ENCODE measurements around the gene MYH9.
"Not testable (repeated sequence)": the region's sequence is repeated elsewhere in the genome, so short reads cannot be mapped to it uniquely, and the experiment has no call there.

Gene MYH9

DNA sequence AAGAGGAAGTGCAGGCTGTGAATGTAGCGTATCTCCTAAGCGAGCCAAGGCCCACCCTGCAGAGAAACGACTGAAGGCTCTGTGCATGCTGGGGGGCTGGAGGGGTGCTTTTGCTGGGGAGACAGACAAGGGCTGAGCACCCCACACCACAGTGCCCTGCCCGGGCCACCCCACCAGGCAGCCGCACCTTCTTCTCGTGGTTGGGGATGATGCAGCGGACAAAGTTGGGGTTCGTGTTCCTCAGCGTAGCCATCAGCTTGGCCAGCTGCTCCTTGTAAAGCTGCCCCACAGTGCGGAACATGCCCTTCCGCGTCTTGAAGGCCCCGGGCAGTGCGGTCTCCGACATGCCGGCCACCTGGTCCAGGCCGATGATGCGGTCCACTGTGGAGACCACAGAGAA, 81.5 kb downstream of the MYH9 start:
- no peak for DNase-seq

DNA sequence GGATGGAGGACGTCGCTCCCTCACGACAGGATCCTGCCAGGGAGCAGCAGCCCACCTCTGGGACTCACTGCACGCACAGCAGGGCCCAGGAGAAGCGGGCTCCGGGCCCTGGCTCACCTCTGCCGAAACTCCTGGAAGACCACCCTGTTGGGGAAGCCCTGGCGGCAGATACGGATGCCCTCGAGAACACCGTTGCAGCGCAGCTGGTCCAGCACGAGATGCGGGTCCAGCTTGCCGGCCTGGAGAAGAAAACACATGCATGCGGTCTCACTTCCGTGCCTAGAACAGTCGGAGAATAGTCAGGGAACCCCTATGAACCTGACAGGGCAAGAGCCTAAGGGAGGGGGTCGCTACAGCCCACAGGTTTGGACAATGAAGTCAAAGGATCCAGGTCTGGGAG, 82.0 kb downstream of the MYH9 start:
- DNase-seq, result no peak

DNA sequence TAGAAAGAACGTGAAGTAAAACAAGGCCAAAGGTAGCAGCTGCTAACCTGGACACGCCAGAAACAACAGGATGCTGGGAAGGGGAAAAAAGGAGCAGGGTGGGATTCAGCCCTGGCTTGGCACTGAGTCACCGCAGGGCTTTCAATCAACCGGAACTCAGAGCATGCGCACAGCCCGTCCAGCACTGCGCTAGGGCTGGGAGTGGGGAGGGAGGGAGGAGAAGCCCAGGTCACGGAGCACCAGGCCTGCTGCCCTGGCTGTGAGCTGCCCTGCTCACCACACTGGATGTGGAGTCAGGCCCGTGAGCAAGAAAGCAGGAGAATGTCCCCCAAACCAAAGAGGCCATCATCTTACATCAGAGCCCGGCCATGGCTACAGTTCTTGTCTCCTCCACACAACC, 83.3 kb downstream of the MYH9 start:
- no peak for DNase-seq

DNA sequence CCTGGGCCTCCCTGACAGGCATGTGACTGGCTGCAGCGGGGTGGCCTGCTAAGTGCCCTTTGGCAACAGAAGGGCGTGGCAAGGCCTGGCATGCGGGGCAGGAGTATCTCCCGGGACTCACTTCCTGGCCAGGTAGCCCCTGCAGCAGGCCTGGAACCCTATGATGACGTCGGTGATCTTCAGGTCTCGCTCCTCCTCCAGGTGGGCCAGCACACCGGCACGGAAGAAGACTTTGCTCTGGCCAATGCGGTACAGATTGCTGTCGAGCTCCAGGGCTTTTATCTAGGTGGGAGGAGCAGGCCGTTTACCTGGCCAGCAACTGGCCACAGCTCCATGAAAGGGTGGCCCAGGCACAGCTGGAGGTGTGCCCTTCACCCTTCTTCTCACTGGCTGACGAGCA, 83.9 kb downstream of the MYH9 start:
- DNase-seq, result no peak

DNA sequence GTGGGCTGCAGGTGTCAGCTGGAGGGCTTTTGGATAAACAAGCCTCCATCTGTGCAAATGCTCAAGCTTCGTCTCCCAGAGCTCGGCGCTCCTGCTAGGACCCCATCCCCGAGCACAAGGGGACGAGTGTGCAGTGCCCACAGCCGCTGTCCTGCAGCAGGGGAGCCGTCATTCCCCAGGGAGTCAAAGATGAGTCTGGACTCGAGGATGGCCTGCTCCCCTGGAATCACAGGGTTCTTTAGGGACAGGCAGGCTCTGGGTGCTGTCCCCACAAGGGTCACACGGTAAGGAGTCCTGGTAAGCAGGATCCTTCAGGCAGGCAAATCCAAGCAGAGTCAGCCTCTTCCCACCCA, 84.7 kb downstream of the MYH9 start:
- no peak for DNase-seq

DNA sequence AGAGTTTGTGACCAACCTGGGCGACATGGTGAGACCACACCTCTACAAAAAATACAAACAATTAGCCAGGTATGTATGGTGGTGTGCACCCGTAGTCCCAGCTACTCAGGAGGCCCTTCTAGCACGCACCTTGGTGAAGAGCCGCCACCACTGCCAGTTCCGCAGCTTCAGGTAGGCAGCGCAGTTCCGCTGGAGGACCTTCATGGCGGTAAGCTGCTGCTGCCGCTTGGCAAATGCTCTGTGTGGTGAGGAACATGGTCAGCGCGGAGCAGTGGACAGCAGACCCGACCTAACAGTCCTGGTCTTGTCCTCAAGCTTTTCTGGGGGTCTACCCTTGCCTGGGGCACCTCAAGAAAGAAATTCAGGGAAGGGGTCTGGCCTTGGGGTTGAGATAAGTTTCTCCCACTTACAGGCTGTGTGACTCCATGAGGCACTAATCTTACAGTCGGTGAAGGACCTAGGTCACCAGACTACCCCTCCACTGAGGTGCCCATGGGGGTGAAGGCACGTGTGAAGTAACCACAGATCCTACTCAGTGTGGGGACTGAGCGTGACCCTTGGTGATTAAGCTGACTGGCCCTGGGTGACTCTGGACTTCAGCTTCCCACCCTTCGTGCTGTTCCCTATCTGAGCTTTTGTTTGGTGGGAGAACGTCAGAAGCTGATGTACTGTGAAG, 85.2 kb downstream of the MYH9 start:
- DNase-seq, result no peak

DNA sequence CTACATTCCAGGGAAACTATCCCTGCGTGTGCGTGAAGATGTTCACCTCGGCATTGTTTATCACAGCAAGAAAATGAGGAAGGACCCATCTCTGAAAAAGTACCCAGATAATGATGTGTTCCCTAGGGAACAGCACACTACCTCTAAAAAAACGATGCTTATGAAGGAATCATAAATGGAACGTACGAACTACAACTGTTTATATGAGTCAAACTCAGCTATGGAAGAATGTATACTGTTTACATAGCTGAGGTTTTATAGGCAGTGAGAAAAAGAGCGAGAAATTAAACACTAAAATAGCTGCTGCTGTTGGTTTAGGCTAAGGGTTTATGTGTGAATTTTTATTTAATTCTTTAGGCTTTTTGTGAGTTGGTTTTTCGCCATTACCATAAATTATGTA, 85.9 kb downstream of the MYH9 start:
- DNase-seq, result no peak

DNA sequence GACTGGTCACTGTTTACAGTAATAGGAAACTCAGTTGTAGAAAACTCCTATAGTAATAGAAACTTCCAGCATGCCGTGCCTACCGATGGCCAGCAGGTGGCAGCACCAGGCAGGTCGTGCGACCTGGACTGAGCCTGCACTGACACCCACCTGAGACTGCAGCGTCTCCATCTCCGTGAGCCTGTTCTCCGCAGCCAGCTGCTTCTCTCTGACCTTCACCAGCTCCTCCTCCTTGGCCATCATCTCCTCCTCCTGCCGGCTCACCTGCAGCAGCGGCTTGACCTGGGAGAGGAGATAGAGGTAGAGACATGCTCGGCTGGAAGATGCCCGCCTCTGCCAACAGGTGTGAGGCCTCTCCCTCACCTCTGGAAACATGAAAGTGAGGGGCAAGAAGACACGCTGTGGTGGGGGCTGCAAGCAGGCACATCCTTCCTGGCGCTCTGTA, 86.4 kb downstream of the MYH9 start:
- DNase-seq, result peak; percentile 84

DNA sequence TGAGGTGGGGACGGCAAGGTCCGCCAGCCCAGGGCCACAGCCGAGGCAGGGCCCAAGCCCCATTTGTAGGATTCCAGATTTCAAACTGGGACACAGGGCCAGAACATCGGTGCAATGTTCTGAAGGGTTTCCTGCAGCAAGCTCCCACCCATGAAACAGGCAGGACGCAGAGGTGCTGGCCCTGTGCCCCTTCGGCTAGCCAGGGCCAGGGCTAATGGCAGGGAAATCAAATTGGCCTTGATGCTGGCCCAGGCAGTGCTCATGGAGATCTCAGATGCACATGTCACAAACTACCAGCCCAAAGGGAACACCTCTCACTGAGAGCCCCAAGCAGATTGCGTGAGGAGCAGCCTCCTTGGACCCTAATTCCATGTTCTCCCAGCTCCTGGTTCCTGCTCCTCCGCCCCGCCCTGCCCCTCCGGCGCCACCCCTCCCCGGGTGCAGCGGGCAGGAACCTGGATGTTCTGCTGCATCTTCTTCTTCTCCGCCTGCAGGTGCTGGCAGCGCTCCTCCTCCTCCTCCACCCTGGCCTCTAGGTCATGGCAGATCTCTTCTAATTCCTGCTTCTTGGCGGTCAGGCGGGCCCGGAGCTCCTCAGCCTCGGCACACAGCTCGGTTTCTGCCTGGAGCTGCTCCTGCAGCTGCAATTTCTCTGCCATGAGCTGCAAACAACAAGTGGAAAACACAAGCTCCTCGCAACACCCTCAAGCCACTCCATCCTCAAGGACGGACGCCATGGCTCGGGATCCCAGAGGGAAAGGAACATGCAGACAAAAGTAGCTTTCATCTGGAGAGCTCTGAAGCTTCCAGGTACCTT, 87.2 kb downstream of the MYH9 start:
- DNase-seq, result no peak

DNA sequence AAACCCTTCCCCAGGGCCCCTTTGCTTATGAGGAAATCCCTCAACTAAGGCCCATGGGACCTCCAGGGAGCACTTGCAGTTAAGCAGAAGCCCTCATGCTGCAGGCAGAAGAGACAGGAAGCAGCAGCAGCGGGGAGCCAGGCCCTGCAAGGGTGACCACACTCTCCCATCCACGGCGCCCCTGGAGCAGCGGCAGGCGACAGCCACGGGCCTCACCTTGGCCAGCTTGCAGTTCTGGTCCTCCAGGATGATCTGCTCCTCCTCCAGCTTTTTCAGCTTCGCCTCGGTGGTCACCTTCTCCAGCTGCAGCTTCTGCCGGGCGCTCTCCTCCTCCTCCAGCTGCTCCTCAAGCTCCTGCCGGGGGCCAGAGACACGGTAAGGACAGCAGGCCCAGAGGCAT, 87.9 kb downstream of the MYH9 start:
- DNase-seq, result no peak

DNA sequence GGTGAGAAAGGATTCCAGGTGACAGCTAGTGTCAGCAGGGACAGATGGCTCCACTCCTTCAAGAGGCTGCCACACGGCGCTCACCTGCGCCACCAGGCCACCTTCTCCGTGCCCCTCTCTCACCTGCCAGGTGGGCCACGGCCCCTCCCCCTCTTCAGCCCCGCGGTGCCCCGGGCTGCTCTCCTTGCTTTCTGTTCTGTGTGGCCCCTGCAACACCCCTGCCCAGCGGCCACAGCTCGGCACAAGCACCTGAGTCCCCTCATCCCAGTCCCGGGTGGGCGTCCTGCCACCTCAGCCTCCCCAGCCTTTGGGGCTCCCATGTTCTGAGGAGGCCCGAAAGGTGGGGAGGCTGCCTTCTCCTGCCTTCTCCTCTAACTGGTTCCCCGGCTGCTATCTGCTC, 88.5 kb downstream of the MYH9 start:
- no peak for DNase-seq

DNA sequence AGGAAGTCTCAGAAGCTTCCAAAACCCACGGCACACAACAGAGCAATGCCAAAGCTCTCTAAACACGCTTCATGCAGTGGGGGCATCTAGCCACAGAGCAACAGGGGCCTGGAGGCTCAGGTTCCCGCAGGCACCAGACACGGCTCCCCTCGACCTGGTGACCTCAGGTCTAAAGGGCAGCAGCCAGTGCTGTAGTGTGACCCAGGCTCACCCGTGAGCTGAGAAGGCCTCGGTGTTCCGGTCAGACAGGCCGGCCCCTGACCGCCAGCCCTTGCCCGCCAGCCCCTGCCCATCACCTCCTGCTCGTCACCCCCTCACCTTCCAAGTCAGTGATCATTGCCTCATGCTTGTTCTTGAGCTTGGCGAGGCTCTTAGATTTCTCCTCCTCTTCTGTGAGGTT, 89.2 kb downstream of the MYH9 start:
- DNase-seq, result no peak

DNA sequence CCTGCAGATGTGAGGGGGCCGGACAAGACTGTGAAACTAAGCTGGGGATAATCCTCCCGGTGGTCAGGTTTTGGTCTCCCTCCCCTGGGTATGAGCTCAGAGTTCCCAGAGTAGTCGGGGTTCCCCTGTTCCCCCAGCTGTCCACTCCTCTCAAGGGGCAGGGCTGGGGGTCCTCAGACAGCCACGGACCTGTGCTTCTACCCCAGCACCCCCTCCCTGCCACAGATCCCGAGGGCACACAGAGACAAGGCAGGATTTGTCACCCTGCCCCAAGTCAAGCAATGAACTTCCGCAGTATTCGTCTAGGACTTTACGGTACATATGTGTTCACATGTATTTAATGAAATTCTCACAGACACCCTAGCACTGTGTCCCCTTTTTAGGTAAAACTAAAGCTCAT, 89.6 kb downstream of the MYH9 start:
- no peak for DNase-seq

DNA sequence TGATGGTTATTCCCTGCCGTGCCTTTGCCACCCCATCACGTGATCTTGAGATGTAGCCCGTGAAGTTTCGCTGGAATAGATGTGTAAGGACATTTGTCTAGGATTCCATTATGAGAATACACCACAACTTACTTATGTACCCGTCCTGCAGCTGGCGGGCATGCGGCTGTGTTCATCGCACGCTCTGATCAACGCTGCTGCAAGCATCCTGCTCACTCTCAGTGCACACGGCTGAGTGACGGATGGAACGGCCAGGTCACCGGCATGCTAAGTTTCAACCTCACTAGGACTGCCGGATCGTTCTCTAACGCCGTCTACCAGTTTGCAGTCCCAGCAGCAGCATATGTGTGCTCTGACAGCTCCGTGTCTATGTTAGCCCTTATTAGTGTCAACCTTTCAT, 90.2 kb downstream of the MYH9 start:
- no peak for DNase-seq

DNA sequence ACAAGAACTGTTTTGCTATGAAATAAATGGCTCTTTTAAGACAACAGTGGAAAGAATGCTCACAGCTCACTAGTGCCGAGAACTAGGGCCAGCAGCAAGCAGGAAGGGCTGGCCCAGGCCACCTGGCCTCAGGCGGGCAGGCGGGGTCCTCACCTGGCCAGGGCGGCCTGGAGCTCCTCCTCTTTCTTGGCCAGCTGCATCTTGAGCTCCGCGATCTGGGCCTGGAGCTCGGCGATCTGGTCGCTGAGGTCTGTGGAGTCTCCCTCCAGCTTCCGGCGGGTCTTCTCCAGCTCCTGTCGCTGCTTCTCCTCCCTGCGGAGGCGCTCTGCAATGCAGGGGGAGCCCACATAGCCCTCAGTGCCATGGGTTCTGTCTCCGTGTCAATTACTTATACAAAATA, 91.1 kb downstream of the MYH9 start:
- DNase-seq, result no peak

DNA sequence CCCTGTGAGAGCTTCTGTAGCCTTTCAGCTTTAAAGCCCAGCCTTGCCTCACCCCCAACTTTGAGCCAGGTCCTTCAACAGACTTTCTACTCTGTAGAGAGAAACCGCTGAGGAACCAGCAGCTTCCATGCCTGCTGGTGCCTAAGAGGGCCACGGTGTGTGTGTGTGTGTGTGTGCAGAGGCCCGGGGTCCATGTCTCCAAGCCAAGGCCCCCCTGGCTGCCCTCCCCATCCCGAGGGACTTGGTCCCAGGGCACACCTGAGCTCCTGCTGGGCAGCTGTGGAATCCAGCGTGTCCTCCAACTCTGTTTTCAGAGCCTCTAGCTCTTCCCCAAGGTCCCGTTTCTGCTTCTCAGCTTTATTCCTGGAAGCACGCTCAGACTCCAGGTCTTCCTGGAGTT, 92.5 kb downstream of the MYH9 start:
- DNase-seq, result no peak

DNA sequence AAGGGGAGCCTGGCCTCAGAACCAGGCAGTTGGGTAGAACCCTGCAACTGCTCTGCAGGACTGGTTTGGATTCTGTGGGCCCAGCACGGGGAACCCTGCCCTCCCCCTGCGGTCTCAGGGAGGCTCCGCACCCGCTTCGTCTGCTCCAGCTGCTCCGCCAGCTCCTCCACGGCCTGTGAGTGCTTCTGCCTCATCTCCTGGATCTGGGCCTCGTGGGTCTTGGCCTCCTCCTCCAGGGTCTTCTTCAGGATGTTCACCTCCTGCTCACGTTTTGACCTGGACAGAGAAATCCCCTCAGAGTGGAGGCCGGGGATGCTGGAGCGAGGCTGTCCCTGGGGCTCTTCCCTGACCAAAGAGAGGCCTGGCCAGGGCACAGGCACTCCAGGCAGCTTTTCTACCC, 93.0 kb downstream of the MYH9 start:
- no peak for DNase-seq

DNA sequence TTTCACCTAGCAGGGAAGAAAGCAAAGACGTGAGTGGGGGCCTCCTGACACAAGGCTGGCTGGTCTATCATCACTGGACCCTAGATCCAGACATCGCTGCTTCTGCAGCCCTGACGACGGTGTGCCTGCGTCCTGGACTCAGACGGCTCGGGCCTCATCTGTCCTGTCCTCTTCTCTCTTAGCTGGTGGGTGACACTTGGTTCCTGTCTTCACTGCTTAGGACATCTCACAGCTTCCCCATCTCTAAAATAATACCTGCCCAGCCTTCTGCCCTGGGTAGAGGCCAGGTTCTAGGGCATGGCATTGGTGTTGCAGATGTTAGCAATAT, 93.5 kb downstream of the MYH9 start:
- DNase-seq, result no peak

DNA sequence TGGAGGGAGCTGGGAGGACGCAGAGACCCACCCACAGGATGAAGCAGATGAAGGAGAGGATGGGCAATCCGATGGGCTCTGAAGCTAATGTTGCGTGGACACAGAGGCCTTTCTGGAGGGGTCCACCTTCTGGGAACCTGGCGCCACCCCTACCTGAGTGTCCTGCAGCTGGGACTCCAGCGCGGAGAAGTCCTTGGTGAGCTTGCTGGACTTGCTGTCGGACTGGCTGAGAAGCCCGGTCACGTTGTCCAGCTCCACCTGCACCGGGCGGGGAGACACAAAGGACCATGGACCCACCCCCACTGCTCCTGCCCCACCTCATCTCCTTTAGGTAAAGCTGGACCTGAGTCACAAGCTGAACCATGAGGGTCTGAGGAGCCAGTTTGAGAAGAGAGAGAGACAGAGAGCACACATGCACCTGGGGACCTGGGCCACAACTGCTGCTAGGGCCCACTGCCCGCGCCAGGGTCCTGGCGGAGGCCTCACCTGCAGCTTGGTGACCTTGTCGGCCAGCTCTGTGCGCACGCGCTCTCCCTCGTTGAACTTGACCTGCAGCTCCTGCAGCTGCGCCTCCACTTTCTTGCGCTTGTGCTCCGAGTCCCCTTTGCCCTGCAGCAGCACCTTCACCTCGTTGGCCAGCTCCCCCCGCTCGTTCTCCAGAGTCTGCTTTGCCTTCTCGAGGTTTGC, 94.0 kb downstream of the MYH9 start:
- no peak for DNase-seq

DNA sequence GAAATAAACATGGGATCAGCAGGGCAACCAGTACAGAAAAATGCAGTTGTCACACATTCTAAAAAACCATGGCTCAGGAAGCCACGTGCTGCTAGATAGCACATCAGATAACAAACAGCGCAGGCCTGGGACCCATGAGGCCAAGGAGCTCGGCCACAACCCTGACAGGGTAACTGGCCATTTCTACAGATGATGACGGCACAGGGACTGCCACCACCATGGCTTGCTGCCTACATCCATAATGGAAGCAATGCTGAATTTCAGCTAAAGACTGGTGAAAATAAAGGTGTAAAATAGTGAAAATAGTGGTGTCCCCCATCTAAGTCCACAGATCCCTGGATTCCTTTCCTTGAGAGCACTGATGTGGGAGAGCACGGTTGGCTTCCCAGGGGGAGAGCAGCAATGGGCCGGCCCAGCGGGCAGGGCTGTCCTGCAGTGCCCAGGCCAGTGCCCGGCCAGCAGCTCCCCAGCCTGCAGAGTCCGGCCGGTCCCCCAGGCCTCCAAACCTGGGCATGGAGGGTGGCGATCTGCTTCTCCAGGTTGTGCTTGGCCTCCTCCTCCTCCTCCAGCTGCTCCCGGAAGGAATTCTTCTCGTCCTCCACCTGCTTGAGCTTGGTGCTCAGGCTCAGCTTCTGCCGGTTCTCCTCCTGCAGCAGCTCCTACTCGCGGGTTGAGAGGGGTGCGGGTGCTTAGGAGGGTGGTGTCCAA, 94.8 kb downstream of the MYH9 start:
- no peak for DNase-seq

DNA sequence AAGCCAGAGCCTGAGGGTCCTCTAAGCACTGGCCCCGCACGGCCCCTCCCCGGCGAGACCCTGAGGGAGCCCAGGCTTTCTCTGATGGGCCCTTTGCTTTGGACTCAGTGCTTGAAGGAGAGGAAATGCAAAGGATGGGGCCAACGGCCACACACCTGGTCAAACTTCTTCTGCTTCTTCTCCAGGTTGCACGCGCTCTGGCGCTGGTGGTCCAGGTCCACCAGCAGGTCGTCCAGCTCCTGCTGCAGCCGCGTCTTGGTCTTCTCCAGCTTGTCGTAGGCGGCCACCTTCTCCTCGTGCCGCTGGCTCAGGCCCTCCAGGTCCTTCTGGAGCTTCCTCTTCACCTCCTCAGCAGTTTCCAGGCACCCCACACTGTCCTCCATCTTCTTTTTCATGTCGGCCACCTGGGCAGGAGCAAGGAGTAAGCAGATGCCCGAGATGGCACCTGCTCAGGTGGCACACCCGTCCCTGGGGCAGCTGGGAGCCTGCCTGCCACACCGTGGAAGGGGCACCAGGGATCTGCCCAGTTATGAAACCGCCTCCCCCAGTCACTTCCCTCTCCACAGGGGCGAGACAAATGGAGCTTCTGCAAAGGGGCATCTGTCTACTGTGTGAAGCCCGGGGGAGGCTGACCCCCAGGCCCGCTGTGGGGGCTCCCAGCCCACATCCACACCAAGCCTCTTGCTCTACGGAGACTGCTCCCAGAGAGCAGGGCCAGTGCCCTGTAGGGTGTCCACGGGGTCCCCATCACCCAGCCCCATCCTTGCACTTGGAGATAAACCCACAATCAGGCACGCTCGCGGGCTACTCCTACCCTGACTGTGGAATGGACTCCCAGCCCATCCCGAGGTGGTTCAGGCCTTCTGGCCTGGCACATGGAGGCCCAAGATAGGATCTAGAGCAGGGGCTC, 95.7 kb downstream of the MYH9 start:
- no peak for DNase-seq

DNA sequence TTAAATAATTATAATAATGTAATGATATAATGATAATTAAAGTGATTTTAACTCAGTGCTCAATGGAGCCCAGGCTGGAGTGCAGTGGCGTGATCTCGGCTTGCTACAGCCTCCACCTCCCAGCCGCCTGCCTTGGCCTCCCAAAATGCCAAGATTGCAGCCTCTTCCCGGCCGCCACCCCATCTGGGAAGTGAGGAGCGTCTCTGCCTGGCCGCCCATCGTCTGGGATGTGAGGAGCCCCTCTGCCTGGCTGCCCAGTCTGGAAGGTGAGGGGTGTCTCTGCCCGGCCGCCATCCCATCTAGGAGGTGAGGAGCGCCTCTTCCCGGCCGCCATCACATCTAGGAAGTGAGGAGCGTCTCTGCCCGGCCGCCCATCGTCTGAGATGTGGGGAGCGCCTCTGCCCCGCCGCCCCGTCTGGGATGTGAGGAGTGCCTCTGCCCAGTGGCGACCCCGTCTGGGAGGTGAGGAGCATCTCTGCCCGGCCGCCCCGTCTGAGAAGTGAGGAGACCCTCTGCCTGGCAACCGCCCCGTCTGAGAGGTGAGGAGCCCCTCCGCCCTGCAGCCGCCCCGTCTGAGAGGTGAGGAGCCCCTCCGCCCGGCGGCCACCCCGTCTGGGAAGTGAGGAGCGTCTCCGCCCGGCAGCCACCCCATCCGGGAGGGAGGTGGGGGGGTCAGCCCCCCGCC, 97.2 kb downstream of the MYH9 start:
- not testable (repeated sequence) for DNase-seq

All from activated CD8-positive, alpha-beta memory T cell treated with anti-CD3 and anti-CD28 coated beads, Interleukin-2, amount 50 U/mL, for 4 hours (primary cell).